GM12892 (cell line): ENCODE measurements around the gene ZNF319.

Experiments
- POLR2A ChIP-seq: IDR thresholded peaks from 2 replicates; pipeline ENCODE4 v1.6.1; 2011; ENCODE audit warnings: low read depth, low read length, control low read depth
- TAF1 ChIP-seq: IDR thresholded peaks from 2 replicates; pipeline ENCODE4 v1.6.1; 2011; ENCODE audit warnings: low read depth, mild to moderate bottlenecking, control low read depth, low read length, borderline replicate concordance

DNA sequence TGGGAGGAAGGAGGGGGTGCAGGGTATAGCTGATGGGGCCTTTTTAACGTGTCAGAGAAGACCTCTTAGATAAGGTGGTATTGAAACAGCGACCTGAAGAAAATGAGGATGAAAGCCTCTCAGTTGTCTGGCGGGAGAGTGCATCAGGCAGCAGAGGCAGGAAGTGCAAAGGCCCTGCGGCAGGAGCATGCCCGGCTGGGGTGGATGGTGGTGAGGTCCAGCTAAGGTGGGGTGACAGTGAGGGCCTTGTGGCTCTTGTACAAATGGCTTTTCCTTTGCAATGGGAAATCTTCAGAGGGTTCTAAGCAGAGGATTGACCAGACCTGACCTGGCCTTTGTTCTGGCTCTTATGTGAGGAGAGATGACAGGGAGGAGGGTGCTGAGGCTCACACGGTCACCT lies 36.5 kb upstream of the ZNF319 start:
- TF ChIP-seq POLR2A (no peak), TAF1 (no peak)
